OCI-M2 (cell line): ENCODE measurements around the gene CEP250.
"Not testable (repeated sequence)": the region's sequence is repeated elsewhere in the genome, so short reads cannot be mapped to it uniquely, and the experiment has no call there.

ENCODE experiments used
- DNase-seq: peaks from one replicate; lab custom pipeline; 2025; ENCODE audit not compliant: unreplicated experiment; lab: John Stamatoyannopoulos, UW

CEP250 gene

GRCh38 chr20:35456700-35457099, 1.3 kb downstream of the CEP250 start:
- DNase-seq = not testable (repeated sequence)

GRCh38 chr20:35457539-35457938, 2.1 kb downstream of the CEP250 start:
- not testable (repeated sequence) for DNase-seq

GRCh38 chr20:35458388-35458787, 3.0 kb downstream of the CEP250 start:
- DNase-seq = no peak

- DNase-seq = no peak
These were observed 6.2 kb downstream of the CEP250 start for GRCh38 chr20:35461620-35462019.

- no peak for DNase-seq
These were observed 7.0 kb downstream of the CEP250 start for GRCh38 chr20:35462351-35462750.

- DNase-seq = no peak
These were observed 8.3 kb downstream of the CEP250 start for GRCh38 chr20:35463455-35464300.

- DNase-seq = no peak
These were observed 10.6 kb downstream of the CEP250 start for GRCh38 chr20:35465976-35466375.

GRCh38 chr20:35466856-35467255, 11.5 kb downstream of the CEP250 start:
- DNase-seq = no peak

- no peak for DNase-seq
These were observed 12.2 kb downstream of the CEP250 start for GRCh38 chr20:35467339-35468224.

GRCh38 chr20:35468671-35469334, 13.4 kb downstream of the CEP250 start:
- DNase-seq = no peak

- no peak for DNase-seq
These were observed 16.8 kb downstream of the CEP250 start for GRCh38 chr20:35472209-35472608.

GRCh38 chr20:35473684-35474083, 18.3 kb downstream of the CEP250 start:
- DNase-seq = no peak

GRCh38 chr20:35474303-35474871, 19.0 kb downstream of the CEP250 start:
- no peak for DNase-seq

- DNase-seq = no peak
These were observed 20.9 kb downstream of the CEP250 start for GRCh38 chr20:35476288-35476687.

- DNase-seq = no peak
These were observed 23.5 kb downstream of the CEP250 start for GRCh38 chr20:35478804-35479472.

- no peak for DNase-seq
These were observed 24.4 kb downstream of the CEP250 start for GRCh38 chr20:35479798-35480197.

GRCh38 chr20:35487479-35487878, 32.1 kb downstream of the CEP250 start:
- DNase-seq = no peak

GRCh38 chr20:35489717-35490116, 34.3 kb downstream of the CEP250 start:
- no peak for DNase-seq

- DNase-seq = no peak
These were observed 35.4 kb downstream of the CEP250 start for GRCh38 chr20:35490736-35491181.

- no peak for DNase-seq
These were observed 36.4 kb downstream of the CEP250 start for GRCh38 chr20:35491823-35492222.
